ENCODE measurements around the gene OR9A4. TPM values are rescaled to one million over a fixed set of nuclear protein-coding genes. Genes with fewer than 3 reads are reported as not detected.

OR9A4 gene
- total RNA-seq, 2 donors from 2014 or later, result not detected

- Mint-ChIP-seq H3K9me3 (no peaks in the 10 kb centered on the region), H3K4me1 (no peaks in the 10 kb centered on the region), H3K27me3 (ENCODE audit: insufficient read depth) (peaks cover 2% of the 10 kb centered on the region), H3K27ac (no peak overlapping the region), H3K36me3 (ENCODE audit: low read depth) (no peaks in the 10 kb centered on the region), H3K4me3 (no peak overlapping the region)
- H3K4me1 ChIP-seq (ENCODE audit: control insufficient read depth, insufficient read depth, low read length), result no peaks in the 10 kb centered on the region
- H3K27ac ChIP-seq (ENCODE audit: low read depth, low read length), result no peak overlapping the region
- no peaks in the 10 kb centered on the region for H3K36me3 ChIP-seq (ENCODE audit: control insufficient read depth, insufficient read depth, low read length)
- H3K9ac ChIP-seq (ENCODE audit: extremely low read depth, low read length, poor library complexity, severe bottlenecking), result no peak overlapping the region
- TF ChIP-seq CTCF (conservative IDR thresholded peaks at IDR 0.05), result no peak
- H3K4me3 ChIP-seq (ENCODE audit: low read length), result no peak overlapping the region
- DNase-seq, result no peak
- no peaks in the 10 kb centered on the region for H3K9me3 ChIP-seq (ENCODE audit: control insufficient read depth, low read length)
- H3K27me3 ChIP-seq (ENCODE audit: control insufficient read depth, insufficient read depth, low read length, poor library complexity, severe bottlenecking), result no peaks in the 10 kb centered on the region
Measured at GRCh38 chr7:141911391-141911790, 4.8 kb upstream of the OR9A4 start.

GRCh38 chr7:141915565-141915964, 634 bp upstream of the OR9A4 start:
- Mint-ChIP-seq H3K4me1 (no peaks in the 10 kb centered on the region), H3K27me3 (ENCODE audit: insufficient read depth) (no peaks in the 10 kb centered on the region), H3K36me3 (ENCODE audit: low read depth) (peaks cover 2% of the 10 kb centered on the region), H3K27ac (no peak overlapping the region), H3K4me3 (no peak overlapping the region), H3K9me3 (peaks cover 6% of the 10 kb centered on the region)
- TF ChIP-seq CTCF (conservative IDR thresholded peaks at IDR 0.05), result no peak
- H3K4me1 ChIP-seq (ENCODE audit: control insufficient read depth, insufficient read depth, low read length), result no peaks in the 10 kb centered on the region
- H3K27me3 ChIP-seq (ENCODE audit: control insufficient read depth, insufficient read depth, low read length, poor library complexity, severe bottlenecking), result no peaks in the 10 kb centered on the region
- peak; percentile 53 for DNase-seq
- 89 to 100% methylated on average over 1 to 2 of the region's 2 CpGs for WGBS, 2 experiments (ENCODE audit: insufficient coverage in 1 of 2, insufficient read length in 1 of 2)
- H3K4me3 ChIP-seq (ENCODE audit: low read length), result no peak overlapping the region
- H3K9me3 ChIP-seq (ENCODE audit: control insufficient read depth, low read length), result no peaks in the 10 kb centered on the region
- no peaks in the 10 kb centered on the region for H3K36me3 ChIP-seq (ENCODE audit: control insufficient read depth, insufficient read depth, low read length)
- H3K9ac ChIP-seq (ENCODE audit: extremely low read depth, low read length, poor library complexity, severe bottlenecking), result no peak overlapping the region
- H3K27ac ChIP-seq (ENCODE audit: low read depth, low read length), result no peak overlapping the region

DNA sequence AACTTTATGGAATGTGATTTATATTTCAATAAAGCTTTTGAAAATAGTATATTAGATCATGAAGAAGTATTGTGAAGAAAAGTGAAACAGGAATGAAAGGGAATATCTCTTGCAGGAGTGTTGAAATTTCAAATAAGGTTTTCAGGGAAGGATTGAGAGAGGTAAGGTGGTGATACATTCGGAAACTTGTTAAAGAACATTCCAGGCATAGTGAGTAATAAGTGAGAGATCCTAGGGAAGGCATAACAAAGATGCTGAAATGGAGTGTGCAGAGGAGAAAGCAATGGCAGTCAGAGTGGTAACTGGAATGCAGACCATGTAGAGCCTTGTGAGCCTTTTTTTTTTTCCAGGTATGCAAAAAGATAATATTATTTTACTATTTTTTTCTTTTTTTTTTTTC, 4.1 kb downstream of the OR9A4 start:
- no peak for TF ChIP-seq CTCF (conservative IDR thresholded peaks at IDR 0.05)

More for the DNA sequence above, 4.1 kb downstream of the OR9A4 start:
- H3K9me3 Mint-ChIP-seq, result peaks cover 6% of the 10 kb centered on the region
- H3K27me3 Mint-ChIP-seq (ENCODE audit: insufficient read depth), result no peaks in the 10 kb centered on the region
- H3K9ac ChIP-seq (ENCODE audit: extremely low read depth, low read length, poor library complexity, severe bottlenecking), result no peak overlapping the region
- H3K27ac Mint-ChIP-seq, result no peak overlapping the region
- H3K4me3 Mint-ChIP-seq, result no peak overlapping the region
- no peak overlapping the region for H3K4me3 ChIP-seq (ENCODE audit: low read length)
- H3K27me3 ChIP-seq (ENCODE audit: control insufficient read depth, insufficient read depth, low read length, poor library complexity, severe bottlenecking), result no peaks in the 10 kb centered on the region
- WGBS, 2 experiments (ENCODE audit: insufficient coverage in 1 of 2, insufficient read length in 1 of 2), result 70 to 86% methylated on average over 1 of the region's 1 CpG
- H3K36me3 ChIP-seq (ENCODE audit: control insufficient read depth, insufficient read depth, low read length), result no peaks in the 10 kb centered on the region
- no peaks in the 10 kb centered on the region for H3K4me1 ChIP-seq (ENCODE audit: control insufficient read depth, insufficient read depth, low read length)
- no peaks in the 10 kb centered on the region for H3K9me3 ChIP-seq (ENCODE audit: control insufficient read depth, low read length)
- no peak for DNase-seq
- H3K4me1 Mint-ChIP-seq, result no peaks in the 10 kb centered on the region
- H3K27ac ChIP-seq (ENCODE audit: low read depth, low read length), result no peak overlapping the region
- H3K36me3 Mint-ChIP-seq (ENCODE audit: low read depth), result peaks cover 2% of the 10 kb centered on the region

Measured in endodermal cell (in vitro differentiated cells).